ENCODE measurements around the gene OAF. TPM values are rescaled to one million over a fixed set of nuclear protein-coding genes. Genes with fewer than 3 reads are reported as not detected.
"Not testable (repeated sequence)": the region's sequence is repeated elsewhere in the genome, so short reads cannot be mapped to it uniquely, and the experiment has no call there.

The OAF gene
- total RNA-seq, result 52.4 and 85.4 TPM in 2 replicates

- DNase-seq (ENCODE audit: extremely low read depth, low read depth, low spot score), result no peak
These were observed at the start of gene OAF for GRCh38 chr11:120210626-120211521. Gene OAF, plus strand, starts transcription at chr11:120211032. Its CDS starts 248 bp downstream, at chr11:120211280.

- no peak for DNase-seq (ENCODE audit: extremely low read depth, low read depth, low spot score)
These were observed 43.2 kb upstream of the OAF start for GRCh38 chr11:120167659-120168058.

GRCh38 chr11:120168108-120168959 lies 42.5 kb upstream of the OAF start:
- no peak for DNase-seq (ENCODE audit: extremely low read depth, low read depth, low spot score)

GRCh38 chr11:120168960-120169681 lies 41.7 kb upstream of the OAF start:
- DNase-seq (ENCODE audit: extremely low read depth, low read depth, low spot score), result no peak

GRCh38 chr11:120169981-120170698 lies 40.7 kb upstream of the OAF start:
- no peak for DNase-seq (ENCODE audit: extremely low read depth, low read depth, low spot score)

GRCh38 chr11:120170741-120171261 lies 40.0 kb upstream of the OAF start:
- DNase-seq (ENCODE audit: extremely low read depth, low read depth, low spot score), result no peak

- DNase-seq (ENCODE audit: extremely low read depth, low read depth, low spot score), result peak; percentile 18
These were observed 38.5 kb upstream of the OAF start for GRCh38 chr11:120172054-120172911.

- no peak for DNase-seq (ENCODE audit: extremely low read depth, low read depth, low spot score)
These were observed 37.7 kb upstream of the OAF start for GRCh38 chr11:120173019-120173705.

GRCh38 chr11:120173807-120174206 lies 37.0 kb upstream of the OAF start:
- no peak for DNase-seq (ENCODE audit: extremely low read depth, low read depth, low spot score)

- DNase-seq (ENCODE audit: extremely low read depth, low read depth, low spot score), result no peak
These were observed 36.0 kb upstream of the OAF start for GRCh38 chr11:120174866-120175265.

- DNase-seq (ENCODE audit: extremely low read depth, low read depth, low spot score), result no peak
These were observed 32.2 kb upstream of the OAF start for GRCh38 chr11:120178561-120179056.

- DNase-seq (ENCODE audit: extremely low read depth, low read depth, low spot score), result no peak
These were observed 31.7 kb upstream of the OAF start for GRCh38 chr11:120179057-120179672.

GRCh38 chr11:120180063-120180462 lies 30.8 kb upstream of the OAF start:
- DNase-seq (ENCODE audit: extremely low read depth, low read depth, low spot score), result not testable (repeated sequence)

- DNase-seq (ENCODE audit: extremely low read depth, low read depth, low spot score), result no peak
These were observed 30.1 kb upstream of the OAF start for GRCh38 chr11:120180551-120181232.

- DNase-seq (ENCODE audit: extremely low read depth, low read depth, low spot score), result no peak
These were observed 29.4 kb upstream of the OAF start for GRCh38 chr11:120181376-120181975.

GRCh38 chr11:120182372-120182771 lies 28.5 kb upstream of the OAF start:
- DNase-seq (ENCODE audit: extremely low read depth, low read depth, low spot score), result no peak

Data from glomerular endothelial cell (primary cell).